ENCODE results near the gene SDK1. TPM values are rescaled to one million over a fixed set of nuclear protein-coding genes. Genes with fewer than 3 reads are reported as not detected.

SDK1 gene
- total RNA-seq, 2 experiments from 2014 or later = 0.25 to 0.78 TPM

- DNase-seq (no peak), ATAC-seq (no peak)
- ChIA-PET CTCF (no interaction called here), POLR2A (interaction anchor here (0.6 kb wide), 1 partner anchor 114 kb away, joined by 3 read pairs; no protein-coding TSS in a partner anchor)
- Mint-ChIP-seq H3K27me3 (no peaks in the 10 kb centered on the region), H3K4me3 (no peak overlapping the region), H3K9me3 (no peaks in the 10 kb centered on the region), H3K4me1 (ENCODE audit: low read depth) (peaks cover 2% of the 10 kb centered on the region), H3K36me3 (ENCODE audit: low read depth) (no peaks in the 10 kb centered on the region), H3K27ac (no peak overlapping the region)
- TF ChIP-seq CTCF (IDR thresholded peaks at IDR 0.05) = no peak
- intact Hi-C loops (cut with micrococcal nuclease) = no loop called here
Measured at GRCh38 chr7:4209126-4209525, 908.1 kb downstream of the SDK1 start.

- DNase-seq (no peak), ATAC-seq (no peak)
- intact Hi-C loops (cut with micrococcal nuclease) = no loop called here
- Mint-ChIP-seq H3K27me3 (no peaks in the 10 kb centered on the region), H3K36me3 (ENCODE audit: low read depth) (no peaks in the 10 kb centered on the region), H3K4me3 (no peak overlapping the region), H3K27ac (no peak overlapping the region), H3K4me1 (ENCODE audit: low read depth) (no peaks in the 10 kb centered on the region), H3K9me3 (no peaks in the 10 kb centered on the region)
- ChIA-PET CTCF (no interaction called here), POLR2A (no interaction called here)
- no peak for TF ChIP-seq CTCF (IDR thresholded peaks at IDR 0.05)
Measured at GRCh38 chr7:4209966-4210365, 908.9 kb downstream of the SDK1 start.

GRCh38 chr7:4210821-4211220, 909.8 kb downstream of the SDK1 start:
- ChIA-PET CTCF (no interaction called here), POLR2A (no interaction called here)
- intact Hi-C loops (cut with micrococcal nuclease) = no loop called here
- TF ChIP-seq CTCF (IDR thresholded peaks at IDR 0.05) = no peak
- Mint-ChIP-seq H3K9me3 (no peaks in the 10 kb centered on the region), H3K27ac (no peak overlapping the region), H3K27me3 (no peaks in the 10 kb centered on the region), H3K36me3 (ENCODE audit: low read depth) (no peaks in the 10 kb centered on the region), H3K4me3 (no peak overlapping the region), H3K4me1 (ENCODE audit: low read depth) (no peaks in the 10 kb centered on the region)
- no peak for ATAC-seq
- no peak for DNase-seq

- ChIA-PET CTCF (no interaction called here), POLR2A (no interaction called here)
- H3K27ac Mint-ChIP-seq = no peak overlapping the region
Measured at GRCh38 chr7:4211261-4211660, 910.2 kb downstream of the SDK1 start.

GRCh38 chr7:4212376-4212775, 911.3 kb downstream of the SDK1 start:
- POLR2A ChIA-PET = no interaction called here
- intact Hi-C loops (cut with micrococcal nuclease) = no loop called here
- no peaks in the 10 kb centered on the region for H3K27me3 Mint-ChIP-seq

More at GRCh38 chr7:4211261-4211660, 910.2 kb downstream of the SDK1 start:
- Mint-ChIP-seq H3K9me3 (no peaks in the 10 kb centered on the region), H3K36me3 (ENCODE audit: low read depth) (no peaks in the 10 kb centered on the region), H3K27me3 (no peaks in the 10 kb centered on the region), H3K4me1 (ENCODE audit: low read depth) (no peaks in the 10 kb centered on the region), H3K4me3 (no peak overlapping the region)
- no peak for TF ChIP-seq CTCF (IDR thresholded peaks at IDR 0.05)
- intact Hi-C loops (cut with micrococcal nuclease) = no loop called here
- no peak for DNase-seq
- no peak for ATAC-seq

More at GRCh38 chr7:4212376-4212775, 911.3 kb downstream of the SDK1 start:
- Mint-ChIP-seq H3K4me3 (no peak overlapping the region), H3K4me1 (ENCODE audit: low read depth) (no peaks in the 10 kb centered on the region), H3K36me3 (ENCODE audit: low read depth) (no peaks in the 10 kb centered on the region), H3K9me3 (no peaks in the 10 kb centered on the region), H3K27ac (no peak overlapping the region)
- DNase-seq (no peak), ATAC-seq (no peak)
- CTCF ChIA-PET = no interaction called here
- no peak for TF ChIP-seq CTCF (IDR thresholded peaks at IDR 0.05)

Measured in activated CD8-positive, alpha-beta T cell treated with anti-CD3 and anti-CD28 coated beads for 36 hours (primary cell).